ENCODE data around the gene SCMH1.

DNA sequence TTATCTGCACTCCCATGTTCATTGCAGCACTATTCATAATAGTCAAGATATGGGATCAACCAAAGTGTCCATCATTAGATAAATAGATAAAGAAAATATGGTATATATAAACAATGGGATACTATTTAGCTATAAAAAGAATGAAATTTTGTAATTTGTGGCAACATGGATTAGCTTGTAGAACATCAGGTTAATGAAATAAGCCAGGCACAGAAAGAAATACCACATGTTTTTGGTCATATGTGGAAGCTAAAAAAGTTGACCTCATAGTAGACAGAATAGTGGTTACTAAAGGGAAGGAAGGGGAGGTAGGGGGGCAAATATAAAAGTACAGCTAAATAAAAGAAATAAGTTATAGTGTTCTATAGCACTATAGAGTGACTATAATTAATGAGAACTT is 68.5 kb downstream of the SCMH1 start:
- TF ChIP-seq, protein P1, sequence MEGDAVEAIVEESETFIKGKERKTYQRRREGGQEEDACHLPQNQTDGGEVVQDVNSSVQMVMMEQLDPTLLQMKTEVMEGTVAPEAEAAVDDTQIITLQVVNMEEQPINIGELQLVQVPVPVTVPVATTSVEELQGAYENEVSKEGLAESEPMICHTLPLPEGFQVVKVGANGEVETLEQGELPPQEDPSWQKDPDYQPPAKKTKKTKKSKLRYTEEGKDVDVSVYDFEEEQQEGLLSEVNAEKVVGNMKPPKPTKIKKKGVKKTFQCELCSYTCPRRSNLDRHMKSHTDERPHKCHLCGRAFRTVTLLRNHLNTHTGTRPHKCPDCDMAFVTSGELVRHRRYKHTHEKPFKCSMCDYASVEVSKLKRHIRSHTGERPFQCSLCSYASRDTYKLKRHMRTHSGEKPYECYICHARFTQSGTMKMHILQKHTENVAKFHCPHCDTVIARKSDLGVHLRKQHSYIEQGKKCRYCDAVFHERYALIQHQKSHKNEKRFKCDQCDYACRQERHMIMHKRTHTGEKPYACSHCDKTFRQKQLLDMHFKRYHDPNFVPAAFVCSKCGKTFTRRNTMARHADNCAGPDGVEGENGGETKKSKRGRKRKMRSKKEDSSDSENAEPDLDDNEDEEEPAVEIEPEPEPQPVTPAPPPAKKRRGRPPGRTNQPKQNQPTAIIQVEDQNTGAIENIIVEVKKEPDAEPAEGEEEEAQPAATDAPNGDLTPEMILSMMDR (IDR thresholded peaks at IDR 0.05; ENCODE audit: insufficient read depth, low read depth, low read length): no peak
- no peak for TF ChIP-seq EZH2 (IDR thresholded peaks at IDR 0.05; ENCODE audit: insufficient read depth, low read length)
